NB4 (cell line): ENCODE results near the gene PPFIA1.

Experiments
- DNase-seq: peaks from one replicate; pipeline ENCODE4 v3.0.0; 2010; ENCODE audit warnings: low read depth
- H3K4me3 ChIP-seq: one replicate; pipeline ENCODE4 v1.5.1; 2011; ENCODE audit warnings: mild to moderate bottlenecking, low read depth, low read length, moderate library complexity
- CTCF ChIP-seq: IDR thresholded peaks from one replicate; pipeline ENCODE4 v1.5.1; 2012; ENCODE audit warnings: low read depth, low read length
- MAX ChIP-seq: IDR thresholded peaks from 2 replicates; pipeline ENCODE4 v1.6.1; 2011; ENCODE audit warnings: low read depth, low read length
- MYC ChIP-seq: IDR thresholded peaks from 2 replicates; pipeline ENCODE4 v1.6.1; 2011; ENCODE audit warnings: low read depth, low read length
- POLR2A ChIP-seq: IDR thresholded peaks from 2 replicates; pipeline ENCODE4 v1.6.1; 2011; ENCODE audit warnings: mild to moderate bottlenecking; ENCODE audit not compliant: insufficient read length; ENCODE audit errors: extremely low read depth

PPFIA1 gene

GRCh38 chr11:70359451-70360205, 89.1 kb downstream of the PPFIA1 start:
- no peak overlapping the region for H3K4me3 ChIP-seq
- DNase-seq: no peak
- TF ChIP-seq CTCF (no peak), MAX (no peak), MYC (no peak), POLR2A (no peak)

- DNase-seq: no peak
- TF ChIP-seq MAX: no peak
- TF ChIP-seq CTCF: no peak
- no peak for TF ChIP-seq POLR2A
- TF ChIP-seq MYC: no peak
- H3K4me3 ChIP-seq: no peak overlapping the region
Observed at GRCh38 chr11:70360211-70360610, 89.7 kb downstream of the PPFIA1 start.

GRCh38 chr11:70364178-70364577, 93.7 kb downstream of the PPFIA1 start:
- no peak for DNase-seq
- TF ChIP-seq POLR2A (no peak), CTCF (no peak), MYC (no peak), MAX (no peak)
- no peak overlapping the region for H3K4me3 ChIP-seq

- peak overlapping the region; percentile 48 for H3K4me3 ChIP-seq
- peak; percentile 97 for DNase-seq
- TF ChIP-seq MAX: peak; percentile 67; the same call in 1 of the 2 replicates
- peak; percentile 78; the same call in 1 of the 2 replicates for TF ChIP-seq MYC
- TF ChIP-seq POLR2A: no peak
Observed at GRCh38 chr11:70364745-70365543, 94.5 kb downstream of the PPFIA1 start.

- TF ChIP-seq CTCF (no peak), POLR2A (no peak), MAX (no peak), MYC (no peak)
- peak overlapping the region; percentile 18 for H3K4me3 ChIP-seq
- peak; percentile 65 for DNase-seq
Observed at GRCh38 chr11:70365544-70365927, 95.0 kb downstream of the PPFIA1 start.

- TF ChIP-seq MYC (no peak), POLR2A (no peak), CTCF (no peak), MAX (no peak)
- DNase-seq: peak; percentile 61
- H3K4me3 ChIP-seq: no peak overlapping the region
Observed at GRCh38 chr11:70367071-70367470, 96.6 kb downstream of the PPFIA1 start.
